Smooth muscle cell (in vitro differentiated cells): Measurements from ENCODE around the gene KIF22. TPM values are rescaled to one million over a fixed set of nuclear protein-coding genes. Genes with fewer than 3 reads are reported as not detected.
"Not testable (repeated sequence)": the region's sequence is repeated elsewhere in the genome, so short reads cannot be mapped to it uniquely, and the experiment has no call there.

Experiments used
- DNase-seq: peaks from one replicate; lab custom pipeline; 2025; ENCODE audit not compliant: unreplicated experiment; lab: John Stamatoyannopoulos, UW
- H2AFZ ChIP-seq: fragments of 200-600 bp; sonication (generic); 2 replicates; pipeline ENCODE4 v1.6.0; 2016; ENCODE audit warnings: antibody characterized with exemption, low read depth, mild to moderate bottlenecking
- H3F3A ChIP-seq: fragments of 200-600 bp; sonication (generic); 2 replicates; pipeline ENCODE4 v1.6.0; 2017; ENCODE audit warnings: antibody characterized with exemption, low read depth
- H3K27ac ChIP-seq: fragments of 200-600 bp; sonication (generic); 2 replicates; pipeline ENCODE4 v1.5.1; 2016; ENCODE audit warnings: low read depth, mild to moderate bottlenecking
- H3K27me3 ChIP-seq: fragments of 200-600 bp; sonication (generic); 2 replicates; pipeline ENCODE4 v1.6.1; 2016; ENCODE audit warnings: low read depth, mild to moderate bottlenecking
- H3K36me3 ChIP-seq: fragments of 200-600 bp; sonication (generic); 2 replicates; pipeline ENCODE4 v1.5.1; 2016; ENCODE audit warnings: low read depth
- H3K4me1 ChIP-seq: fragments of 200-600 bp; sonication (generic); 2 replicates; pipeline ENCODE4 v1.5.1; 2016; ENCODE audit warnings: low read depth
- H3K4me2 ChIP-seq: fragments of 200-600 bp; sonication (generic); 2 replicates; pipeline ENCODE4 v1.6.0; 2016; ENCODE audit warnings: mild to moderate bottlenecking
- H3K4me3 ChIP-seq: fragments of 200-600 bp; sonication (generic); 2 replicates; pipeline ENCODE4 v1.5.1; 2016; ENCODE audit warnings: mild to moderate bottlenecking
- H3K79me2 ChIP-seq: fragments of 200-600 bp; sonication (generic); 2 replicates; pipeline ENCODE4 v1.6.0; 2016; ENCODE audit warnings: low read depth, mild to moderate bottlenecking
- H3K9ac ChIP-seq: fragments of 200-600 bp; sonication (generic); 2 replicates; pipeline ENCODE4 v1.6.0; 2016; ENCODE audit warnings: low read depth
- H3K9me3 ChIP-seq: fragments of 200-600 bp; sonication (generic); replicated peaks from 2 replicates; pipeline ENCODE4 v1.5.1; 2016; ENCODE audit warnings: low read depth
- H4K20me1 ChIP-seq: fragments of 200-600 bp; sonication (generic); 2 replicates; pipeline ENCODE4 v1.6.0; 2016; ENCODE audit warnings: low read depth
- CTCF ChIP-seq: fragments of 200-600 bp; sonication (generic); IDR thresholded peaks from 2 replicates; pipeline ENCODE4 v1.5.1; 2017; ENCODE audit warnings: borderline replicate concordance, mild to moderate bottlenecking, antibody characterized with exemption; ENCODE audit not compliant: insufficient read depth, poor library complexity, severe bottlenecking
- WGBS: methylation state at CpG from one replicate; pipeline ENCODE4 v1.1.7; 2016; ENCODE audit warnings: low lambda C conversion rate; 5-methylcytosine and 5-hydroxymethylcytosine counted together
- polyA plus RNA-seq: library from polyadenylated mRNA; unstranded; fragments of >200 nt; fragmentation: Nextera tagmentation; extraction: Ambion mirVana; gene quantifications from 2 replicates; pipeline ENCODE4 v1.2.1, GENCODE V29; 2016
- total RNA-seq: library from RNA; depleted of rRNA; stranded (reverse); fragments of >200 nt; gene quantifications from 2 replicates; pipeline ENCODE4 v1.2.3, GENCODE V29; 2014

The KIF22 gene
- total and polyA plus RNA-seq, 2 experiments from 2014 or later, result 16.0 to 33.5 TPM

GRCh38 chr16:29753516-29753915 lies 37.0 kb upstream of the KIF22 start:
- no peaks in the 10 kb centered on the region for H3K79me2 ChIP-seq
- H3F3A ChIP-seq, result no peaks in the 10 kb centered on the region
- H2AFZ ChIP-seq, result no peak overlapping the region
- H3K9me3 ChIP-seq, result no peaks in the 10 kb centered on the region
- no peak overlapping the region for H3K4me3 ChIP-seq
- no peak for DNase-seq
- no peak overlapping the region for H3K27ac ChIP-seq
- no peaks in the 10 kb centered on the region for H3K36me3 ChIP-seq
- H3K27me3 ChIP-seq, result no peaks in the 10 kb centered on the region
- 75% methylated on average over 1 of the region's 1 CpG for WGBS
- H3K9ac ChIP-seq, result no peak overlapping the region
- no peaks in the 10 kb centered on the region for H3K4me1 ChIP-seq
- no peak for TF ChIP-seq CTCF
- H3K4me2 ChIP-seq, result no peak overlapping the region
- no peaks in the 10 kb centered on the region for H4K20me1 ChIP-seq

GRCh38 chr16:29756654-29757053 lies 33.9 kb upstream of the KIF22 start:
- no peak overlapping the region for H3K4me3 ChIP-seq
- H3K27ac ChIP-seq, result no peak overlapping the region
- H3K4me2 ChIP-seq, result no peak overlapping the region
- H3K9ac ChIP-seq, result no peak overlapping the region
- H3K4me1 ChIP-seq, result no peaks in the 10 kb centered on the region
- H3K9me3 ChIP-seq, result no peaks in the 10 kb centered on the region
- no peaks in the 10 kb centered on the region for H3F3A ChIP-seq
- no peak for DNase-seq
- 100% methylated on average over 1 of the region's 1 CpG for WGBS
- no peak overlapping the region for H2AFZ ChIP-seq
- no peak for TF ChIP-seq CTCF
- no peaks in the 10 kb centered on the region for H3K36me3 ChIP-seq
- no peaks in the 10 kb centered on the region for H4K20me1 ChIP-seq
- H3K79me2 ChIP-seq, result no peaks in the 10 kb centered on the region
- H3K27me3 ChIP-seq, result no peaks in the 10 kb centered on the region

GRCh38 chr16:29757086-29757485 lies 33.5 kb upstream of the KIF22 start:
- H4K20me1 ChIP-seq, H3K9ac ChIP-seq, H3K9me3 ChIP-seq, H3K4me1 ChIP-seq, H3K36me3 ChIP-seq, H3K79me2 ChIP-seq, H3K27ac ChIP-seq, H3K27me3 ChIP-seq, H3K4me3 ChIP-seq, DNase-seq, H3K4me2 ChIP-seq, H2AFZ ChIP-seq, H3F3A ChIP-seq: not testable (repeated sequence)
- WGBS, result 86% methylated on average over 8 of the region's 8 CpGs

- H3K4me3 ChIP-seq, result no peak overlapping the region
- no peaks in the 10 kb centered on the region for H3K4me1 ChIP-seq
- DNase-seq, result peak; percentile 3
- WGBS, result 49% methylated on average over 6 of the region's 6 CpGs
- H3K9ac ChIP-seq, result no peak overlapping the region
- no peaks in the 10 kb centered on the region for H4K20me1 ChIP-seq
- no peaks in the 10 kb centered on the region for H3K9me3 ChIP-seq
- no peaks in the 10 kb centered on the region for H3K79me2 ChIP-seq
- H3K4me2 ChIP-seq, result no peak overlapping the region
- no peaks in the 10 kb centered on the region for H3K36me3 ChIP-seq
- no peaks in the 10 kb centered on the region for H3F3A ChIP-seq
- peak; percentile 32 for TF ChIP-seq CTCF
- H3K27ac ChIP-seq, result peak overlapping the region; percentile 32
- H3K27me3 ChIP-seq, result no peaks in the 10 kb centered on the region
- no peak overlapping the region for H2AFZ ChIP-seq
These were observed 32.5 kb upstream of the KIF22 start for GRCh38 chr16:29757950-29758466.
